ENCODE measurements around the gene KDM6B. TPM values are rescaled to one million over a fixed set of nuclear protein-coding genes. Genes with fewer than 3 reads are reported as not detected.

KDM6B gene
- total and polyA plus RNA-seq, 9 of the 15 experiments (the other 6 are each of a cell fraction or from before 2014, with no cell fraction given): 0.01 to 22.9 (median 2.2) TPM

- TF ChIP-seq ZNF277 (CRISPR knock-in tag; IDR thresholded peaks at IDR 0.05; ENCODE audit: borderline replicate concordance): no peak
- TF ChIP-seq ZNF12 (CRISPR knock-in tag; IDR thresholded peaks at IDR 0.05): no peak
- no peak for TF ChIP-seq SNIP1 (IDR thresholded peaks at IDR 0.05; ENCODE audit: low read depth)
- peak in 2 of 3 experiments; percentile 48 to 58 for TF ChIP-seq YY1 (IDR thresholded peaks at IDR 0.05; ENCODE audit: borderline replicate concordance in 1 of 3, control insufficient read depth in 1 of 3, extremely low read depth in 1 of 3, insufficient read depth in 3 of 3, insufficient read length in 1 of 3, insufficient replicate concordance in 2 of 3, low read depth in 1 of 3, low read length in 2 of 3)
- peak; percentile 80; the same call in 1 of the 2 replicates for TF ChIP-seq ATF2 (CRISPR knock-in tag; IDR thresholded peaks at IDR 0.05)
- no peak for TF ChIP-seq PHF20 (IDR thresholded peaks at IDR 0.05; ENCODE audit: partially characterized antibody)
- TF ChIP-seq, protein P1, sequence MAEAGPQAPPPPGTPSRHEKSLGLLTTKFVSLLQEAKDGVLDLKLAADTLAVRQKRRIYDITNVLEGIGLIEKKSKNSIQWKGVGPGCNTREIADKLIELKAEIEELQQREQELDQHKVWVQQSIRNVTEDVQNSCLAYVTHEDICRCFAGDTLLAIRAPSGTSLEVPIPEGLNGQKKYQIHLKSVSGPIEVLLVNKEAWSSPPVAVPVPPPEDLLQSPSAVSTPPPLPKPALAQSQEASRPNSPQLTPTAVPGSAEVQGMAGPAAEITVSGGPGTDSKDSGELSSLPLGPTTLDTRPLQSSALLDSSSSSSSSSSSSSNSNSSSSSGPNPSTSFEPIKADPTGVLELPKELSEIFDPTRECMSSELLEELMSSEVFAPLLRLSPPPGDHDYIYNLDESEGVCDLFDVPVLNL (CRISPR knock-in tag; IDR thresholded peaks at IDR 0.05; ENCODE audit: low read depth): no peak
- TF ChIP-seq, protein P2, sequence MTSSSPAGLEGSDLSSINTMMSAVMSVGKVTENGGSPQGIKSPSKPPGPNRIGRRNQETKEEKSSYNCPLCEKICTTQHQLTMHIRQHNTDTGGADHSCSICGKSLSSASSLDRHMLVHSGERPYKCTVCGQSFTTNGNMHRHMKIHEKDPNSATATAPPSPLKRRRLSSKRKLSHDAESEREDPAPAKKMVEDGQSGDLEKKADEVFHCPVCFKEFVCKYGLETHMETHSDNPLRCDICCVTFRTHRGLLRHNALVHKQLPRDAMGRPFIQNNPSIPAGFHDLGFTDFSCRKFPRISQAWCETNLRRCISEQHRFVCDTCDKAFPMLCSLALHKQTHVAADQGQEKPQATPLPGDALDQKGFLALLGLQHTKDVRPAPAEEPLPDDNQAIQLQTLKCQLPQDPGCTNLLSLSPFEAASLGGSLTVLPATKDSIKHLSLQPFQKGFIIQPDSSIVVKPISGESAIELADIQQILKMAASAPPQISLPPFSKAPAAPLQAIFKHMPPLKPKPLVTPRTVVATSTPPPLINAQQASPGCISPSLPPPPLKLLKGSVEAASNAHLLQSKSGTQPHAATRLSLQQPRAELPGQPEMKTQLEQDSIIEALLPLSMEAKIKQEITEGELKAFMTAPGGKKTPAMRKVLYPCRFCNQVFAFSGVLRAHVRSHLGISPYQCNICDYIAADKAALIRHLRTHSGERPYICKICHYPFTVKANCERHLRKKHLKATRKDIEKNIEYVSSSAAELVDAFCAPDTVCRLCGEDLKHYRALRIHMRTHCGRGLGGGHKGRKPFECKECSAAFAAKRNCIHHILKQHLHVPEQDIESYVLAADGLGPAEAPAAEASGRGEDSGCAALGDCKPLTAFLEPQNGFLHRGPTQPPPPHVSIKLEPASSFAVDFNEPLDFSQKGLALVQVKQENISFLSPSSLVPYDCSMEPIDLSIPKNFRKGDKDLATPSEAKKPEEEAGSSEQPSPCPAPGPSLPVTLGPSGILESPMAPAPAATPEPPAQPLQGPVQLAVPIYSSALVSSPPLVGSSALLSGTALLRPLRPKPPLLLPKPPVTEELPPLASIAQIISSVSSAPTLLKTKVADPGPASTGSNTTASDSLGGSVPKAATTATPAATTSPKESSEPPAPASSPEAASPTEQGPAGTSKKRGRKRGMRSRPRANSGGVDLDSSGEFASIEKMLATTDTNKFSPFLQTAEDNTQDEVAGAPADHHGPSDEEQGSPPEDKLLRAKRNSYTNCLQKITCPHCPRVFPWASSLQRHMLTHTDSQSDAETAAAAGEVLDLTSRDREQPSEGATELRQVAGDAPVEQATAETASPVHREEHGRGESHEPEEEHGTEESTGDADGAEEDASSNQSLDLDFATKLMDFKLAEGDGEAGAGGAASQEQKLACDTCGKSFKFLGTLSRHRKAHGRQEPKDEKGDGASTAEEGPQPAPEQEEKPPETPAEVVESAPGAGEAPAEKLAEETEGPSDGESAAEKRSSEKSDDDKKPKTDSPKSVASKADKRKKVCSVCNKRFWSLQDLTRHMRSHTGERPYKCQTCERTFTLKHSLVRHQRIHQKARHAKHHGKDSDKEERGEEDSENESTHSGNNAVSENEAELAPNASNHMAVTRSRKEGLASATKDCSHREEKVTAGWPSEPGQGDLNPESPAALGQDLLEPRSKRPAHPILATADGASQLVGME (CRISPR knock-in tag; IDR thresholded peaks at IDR 0.05): no peak
- TF ChIP-seq ASH1L (IDR thresholded peaks at IDR 0.05; ENCODE audit: borderline replicate concordance, low read depth, partially characterized antibody): no peak
- no peak for TF ChIP-seq OTX1 (CRISPR knock-in tag; IDR thresholded peaks at IDR 0.05)
- TF ChIP-seq ELF2 (CRISPR knock-in tag; IDR thresholded peaks at IDR 0.05): no peak
- peak; percentile 89 for TF ChIP-seq SMAD4 (CRISPR knock-in tag; conservative IDR thresholded peaks at IDR 0.05)
- TF ChIP-seq ZNF707 (CRISPR knock-in tag; conservative IDR thresholded peaks at IDR 0.05): no peak
- peak; percentile 95 for TF ChIP-seq ZNF740 (CRISPR knock-in tag; IDR thresholded peaks at IDR 0.05)
- peak in 1 of 2 experiments; percentile 67; a peak in 1 of 4 replicates for TF ChIP-seq ZNF740 (tag; IDR thresholded peaks at IDR 0.05)
These were observed 2.8 kb downstream of the KDM6B start (continued) for GRCh38 chr17:7836596-7837407.

Data from K562 (cell line).